K562 (cell line): ENCODE data around the gene NCOA6. TPM values are rescaled to one million over a fixed set of nuclear protein-coding genes. Genes with fewer than 3 reads are reported as not detected.
A peak's percentile ranks its signal among the peaks of the same experiment; 100 is the strongest.

Experiments
- CREB3L1 ChIP-seq: fragments of 450-650 bp; IDR thresholded peaks from 2 replicates; pipeline ENCODE4 v1.6.1; 2014; ENCODE audit warnings: low read depth, mild to moderate bottlenecking, moderate library complexity, borderline replicate concordance
- CTCFL ChIP-seq: IDR thresholded peaks from 2 replicates; pipeline ENCODE4 v1.6.1; 2011; ENCODE audit warnings: borderline replicate concordance, low read depth, mild to moderate bottlenecking, moderate library complexity, low read length; ENCODE audit not compliant: insufficient read depth, poor library complexity, severe bottlenecking
- EHMT2 ChIP-seq: fragments of 450-650 bp; IDR thresholded peaks from 2 replicates; pipeline ENCODE4 v1.6.1; 2018; ENCODE audit warnings: antibody characterized with exemption
- ETV5 ChIP-seq: sonication (generic); formaldehyde crosslinking; IDR thresholded peaks from 2 replicates; pipeline ENCODE4 v1.4.0; 2020; ENCODE audit warnings: low read depth, mild to moderate bottlenecking, missing genetic modification reagents
- GABPB1 ChIP-seq: sonication (generic); formaldehyde crosslinking; IDR thresholded peaks from 2 replicates; pipeline ENCODE4 v1.8.0; 2022; ENCODE audit warnings: mild to moderate bottlenecking, missing genetic modification reagents
- GATA2 ChIP-seq: sonication (generic); formaldehyde crosslinking; IDR thresholded peaks from 2 replicates; pipeline ENCODE4 v1.4.0; 2020; ENCODE audit warnings: mild to moderate bottlenecking, missing genetic modification reagents
- GTF2E2 ChIP-seq: fragments of 200-800 bp; sonication (Bioruptor generic); IDR thresholded peaks from 2 replicates; pipeline ENCODE4 v1.6.1; 2016; ENCODE audit warnings: missing genetic modification characterization, missing compliant biosample characterization
- HDAC1 ChIP-seq, 2 experiments: fragments of 450-650 bp; IDR thresholded peaks; 2 replicates each; pipeline ENCODE4 v1.6.1; 2016 to 2017; ENCODE audit warnings: inconsistent platforms in 1 of 2, mild to moderate bottlenecking in 1 of 2, moderate library complexity in 1 of 2
- KLF16 ChIP-seq: IDR thresholded peaks from 2 replicates; pipeline ENCODE4 v1.6.1; 2016; ENCODE audit warnings: antibody characterized with exemption
- L3MBTL2 ChIP-seq: fragments of 450-650 bp; IDR thresholded peaks from 2 replicates; pipeline ENCODE4 v1.6.1; 2016; ENCODE audit warnings: mild to moderate bottlenecking, moderate library complexity
- NCOR1 ChIP-seq: fragments of 450-650 bp; IDR thresholded peaks from 2 replicates; pipeline ENCODE4 v1.6.1; 2016; ENCODE audit warnings: mild to moderate bottlenecking, moderate library complexity
- NFIC ChIP-seq: fragments of 450-650 bp; IDR thresholded peaks from 2 replicates; pipeline ENCODE4 v1.6.1; 2017; ENCODE audit warnings: mild to moderate bottlenecking, inconsistent platforms
- NR1H2 ChIP-seq: sonication (generic); formaldehyde crosslinking; IDR thresholded peaks from 2 replicates; pipeline ENCODE4 v1.4.0; 2020; ENCODE audit warnings: mild to moderate bottlenecking, missing genetic modification reagents
- NRF1 ChIP-seq, 2 experiments: fragments of 450-650 bp; IDR thresholded peaks in 1 of 2; conservative IDR thresholded peaks in 1 of 2; 2 replicates each; pipeline ENCODE4 v1.6.1; 2014; ENCODE audit warnings: mild to moderate bottlenecking in 2 of 2
- PHF8 ChIP-seq: fragments of 200-600 bp; sonication (generic); IDR thresholded peaks from 2 replicates; pipeline ENCODE4 v1.6.1; 2012; ENCODE audit warnings: mixed run types, mild to moderate bottlenecking, inconsistent platforms, low read length, moderate library complexity, borderline replicate concordance
- POLR2AphosphoS5 ChIP-seq: IDR thresholded peaks from 2 replicates; pipeline ENCODE4 v1.6.1; 2011; ENCODE audit warnings: mild to moderate bottlenecking, low read depth, low read length, moderate library complexity; ENCODE audit not compliant: control insufficient read depth, insufficient read depth
- RAD21 ChIP-seq, 2 experiments: fragments of 250-450 bp in 1 of 2; fragments of 450-650 bp in 1 of 2; sonication (Bioruptor Pico) in 1 of 2; formaldehyde crosslinking in 1 of 2; IDR thresholded peaks in 1 of 2; conservative IDR thresholded peaks in 1 of 2; 2 replicates each; pipeline versions ENCODE4 v1.4.0 to v1.8.0; 2020 to 2022; ENCODE audit warnings: mild to moderate bottlenecking in 2 of 2, moderate library complexity in 1 of 2
- RBFOX2 ChIP-seq: fragments of 200-400 bp; formaldehyde crosslinking; IDR thresholded peaks from 2 replicates; pipeline ENCODE4 v1.6.1; 2017; ENCODE audit warnings: low read depth, mild to moderate bottlenecking, low read length, moderate library complexity
- RNF2 ChIP-seq: sonication (generic); IDR thresholded peaks from 2 replicates; pipeline ENCODE4 v1.6.1; 2016
- RNF219 ChIP-seq: fragments of 250-450 bp; sonication (Bioruptor Pico); IDR thresholded peaks from 2 replicates; pipeline ENCODE4 v1.5.0; 2022; ENCODE audit warnings: mild to moderate bottlenecking
- SMARCA4 ChIP-seq: fragments of 450-650 bp; IDR thresholded peaks from 2 replicates; pipeline ENCODE4 v1.6.1; 2016
- SMARCE1 ChIP-seq: fragments of 450-650 bp; IDR thresholded peaks from 2 replicates; pipeline ENCODE4 v1.7.1; 2016; ENCODE audit warnings: mild to moderate bottlenecking
- ZBTB17 ChIP-seq: fragments of 450-650 bp; formaldehyde crosslinking; IDR thresholded peaks from 2 replicates; pipeline ENCODE4 v1.4.0; 2020; ENCODE audit warnings: mild to moderate bottlenecking
- ZKSCAN3 ChIP-seq: fragments of 250-450 bp; sonication (Bioruptor Pico); IDR thresholded peaks from 2 replicates; pipeline ENCODE4 v1.4.0; 2020
- ZNF134 ChIP-seq: fragments of 250-450 bp; sonication (Bioruptor Pico); conservative IDR thresholded peaks from 2 replicates; pipeline ENCODE4 v1.4.0; 2020
- polyA plus RNA-seq, 8 experiments: library from polyadenylated mRNA; depleted of rRNA in 4 of 8; stranded (reverse) in 5 of 8; unstranded in 3 of 8; fragments of >200 nt; fragmentation: Nextera tagmentation in 2 of 8; fragmentation: Illumina TruSeq in 1 of 8; extraction: Ambion mirVana in 2 of 8; extraction: Trizol in 1 of 8; gene quantifications; 2 replicates each; pipeline versions ENCODE4 v1.2.1 to v1.2.3, GENCODE V29; 2011 to 2014; ENCODE audit warnings: inconsistent platforms in 1 of 8, missing spikeins in 1 of 8
- total RNA-seq, 7 experiments: library from RNA; depleted of rRNA in 6 of 7; stranded (reverse); fragments of >200 nt in 6 of 7; fragmentation: Illumina TruSeq in 2 of 7; extraction: Trizol in 2 of 7; gene quantifications; 2 replicates each; pipeline versions ENCODE4 v1.2.1 to v1.2.3, GENCODE V29; 2011 to 2021; ENCODE audit warnings: low replicate concordance in 1 of 7

Gene NCOA6
- total and polyA plus RNA-seq, 9 of the 15 experiments (the other 6 are each of a cell fraction or from before 2014, with no cell fraction given) = 6.1 to 25.0 (median 9.5) TPM

- TF ChIP-seq CTCFL (peak; percentile 83), GATA2 (CRISPR knock-in tag) (peak; percentile 48; the same call in 1 of the 2 replicates), CREB3L1 (peak; percentile 35; the same call in 1 of the 2 replicates), NRF1 (conservative IDR thresholded peaks at IDR 0.05 in 1 of 2, IDR thresholded peaks at IDR 0.05 in 1 of 2) (peak; percentile 58 to 70), SMARCA4 (peak; percentile 30; the same call in 1 of the 2 replicates), GTF2E2 (tag) (no peak), NFIC (peak; percentile 46; the same call in 1 of the 2 replicates), HDAC1 (IDR thresholded peaks at IDR 0.05) (peak in 1 of 2 experiments; percentile 59; a peak in 2 of 4 replicates), ZNF134 (CRISPR knock-in tag) (no peak), NR1H2 (CRISPR knock-in tag) (peak; percentile 61; the same call in 1 of the 2 replicates), L3MBTL2 (peak; percentile 82), KLF16 (peak; percentile 83), ZKSCAN3 (CRISPR knock-in tag) (no peak), RBFOX2 (peak; percentile 78), RAD21 (CRISPR knock-in tag; conservative IDR thresholded peaks at IDR 0.05 in 1 of 2, IDR thresholded peaks at IDR 0.05 in 1 of 2) (peak; percentile 24 to 42), SMARCE1 (peak; percentile 28; the same call in 1 of the 2 replicates), ETV5 (CRISPR knock-in tag) (peak; percentile 97), POLR2AphosphoS5 (peak; percentile 18; the same call in 1 of the 2 replicates), RNF219 (no peak), ZBTB17 (no peak), PHF8 (peak; percentile 76; the same call in 1 of the 2 replicates), RNF2 (peak; percentile 53; the same call in 1 of the 2 replicates), GABPB1 (CRISPR knock-in tag) (peak; percentile 91), NCOR1 (peak; percentile 56; the same call in 1 of the 2 replicates), EHMT2 (no peak)
Measured at GRCh38 chr20:34872622-34873224, 47.3 kb upstream of the NCOA6 start, which contains the start of gene GGT7 (continued).
